ENCODE data around the gene RIPOR3. TPM values are rescaled to one million over a fixed set of nuclear protein-coding genes. Genes with fewer than 3 reads are reported as not detected.
"Not testable (repeated sequence)": the region's sequence is repeated elsewhere in the genome, so short reads cannot be mapped to it uniquely, and the experiment has no call there.

The RIPOR3 gene
- total RNA-seq, 1 experiment from 2014 or later, result 7.4 TPM

DNA sequence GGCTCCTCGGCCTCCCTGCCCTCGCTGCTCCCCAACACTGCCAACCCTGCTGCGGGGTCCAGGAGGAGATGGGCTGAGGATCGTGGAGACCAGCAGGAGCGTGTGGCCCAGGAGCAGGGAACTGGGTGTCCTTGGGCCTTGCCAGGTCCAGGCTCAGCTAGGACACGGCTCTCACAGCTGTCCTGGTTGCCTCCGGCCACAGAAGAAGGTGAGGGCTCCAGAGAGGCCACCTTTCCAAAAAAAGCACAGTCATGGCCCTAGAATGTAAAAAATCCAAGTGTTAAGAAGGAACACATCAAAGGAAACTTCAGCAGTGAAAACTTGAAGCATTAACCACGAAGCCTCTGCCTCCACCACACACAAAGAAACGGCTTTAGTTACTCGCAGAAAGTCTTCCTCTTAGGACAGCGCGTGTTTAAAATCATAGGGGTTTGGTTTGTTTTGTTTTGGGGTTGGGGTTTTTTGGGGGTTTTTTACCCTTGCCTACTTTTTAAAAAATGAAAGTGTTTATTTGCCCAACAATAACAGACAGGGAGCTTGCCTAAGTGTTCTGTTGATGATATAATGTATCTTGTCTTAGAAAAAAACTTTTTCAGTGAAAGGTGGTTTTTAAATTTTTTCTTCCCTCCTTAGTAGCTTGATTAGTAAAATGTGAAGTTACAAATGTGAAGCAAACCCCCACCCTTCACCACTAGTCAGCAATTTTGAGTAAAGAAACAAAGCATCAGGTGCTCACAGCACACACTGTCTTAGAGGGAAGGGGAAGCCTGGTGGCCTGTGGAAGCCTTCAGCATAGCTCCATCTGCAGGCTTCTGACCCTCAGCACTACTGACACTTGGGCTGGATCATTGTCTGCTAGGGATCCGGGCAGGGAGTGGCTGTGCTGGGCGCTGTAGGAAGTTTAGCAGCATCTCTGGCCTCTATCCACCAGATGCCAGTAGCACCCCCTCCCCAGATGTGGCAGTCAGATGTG is 121.2 kb downstream of the RIPOR3 start:
- in situ Hi-C loops (cut with HindIII; ENCODE audit: low sequenced_read_pairs), result no loop called here
- DNase-seq (ENCODE audit: low spot score), result no peak

DNA sequence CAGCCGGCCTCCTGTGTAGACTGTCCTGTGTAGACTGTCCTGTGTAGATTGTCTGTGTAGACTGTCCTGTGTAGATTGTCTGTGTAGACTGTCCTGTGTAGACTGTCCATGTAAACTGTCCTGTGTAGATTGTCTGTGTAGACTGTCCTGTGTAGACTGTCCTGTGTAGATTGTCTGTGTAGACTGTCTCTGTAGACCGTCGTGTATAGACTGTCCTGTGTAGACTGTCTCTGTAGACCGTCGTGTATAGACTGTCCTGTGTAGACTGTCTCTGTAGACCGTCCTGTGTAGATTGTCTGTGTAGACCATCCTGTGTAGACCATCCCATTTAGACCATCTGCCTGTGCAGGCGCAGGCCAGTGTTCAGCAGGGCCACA is 121.9 kb downstream of the RIPOR3 start:
- in situ Hi-C loops (cut with HindIII; ENCODE audit: low sequenced_read_pairs); DNase-seq (ENCODE audit: low spot score): not testable (repeated sequence)

DNA sequence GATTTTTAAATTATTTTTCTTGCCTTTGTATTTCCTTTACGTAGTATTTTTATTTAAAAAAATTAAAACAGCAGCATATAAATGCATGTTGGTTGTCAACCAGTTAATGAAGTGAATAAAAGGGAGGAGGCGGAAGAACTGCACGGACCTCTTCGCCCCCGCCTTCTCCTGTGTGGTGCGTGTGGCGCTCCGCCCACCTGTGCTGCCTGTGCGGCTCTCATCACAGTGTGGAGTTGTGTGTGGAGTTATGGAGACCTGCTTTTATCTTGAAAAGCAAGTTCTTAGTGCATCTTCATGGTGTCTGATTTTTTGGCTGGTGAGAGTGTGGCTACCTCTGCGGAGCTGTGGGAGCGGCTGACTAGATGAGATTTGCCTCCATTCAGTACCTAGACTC is 122.8 kb downstream of the RIPOR3 start:
- DNase-seq (ENCODE audit: low spot score), result no peak

DNA sequence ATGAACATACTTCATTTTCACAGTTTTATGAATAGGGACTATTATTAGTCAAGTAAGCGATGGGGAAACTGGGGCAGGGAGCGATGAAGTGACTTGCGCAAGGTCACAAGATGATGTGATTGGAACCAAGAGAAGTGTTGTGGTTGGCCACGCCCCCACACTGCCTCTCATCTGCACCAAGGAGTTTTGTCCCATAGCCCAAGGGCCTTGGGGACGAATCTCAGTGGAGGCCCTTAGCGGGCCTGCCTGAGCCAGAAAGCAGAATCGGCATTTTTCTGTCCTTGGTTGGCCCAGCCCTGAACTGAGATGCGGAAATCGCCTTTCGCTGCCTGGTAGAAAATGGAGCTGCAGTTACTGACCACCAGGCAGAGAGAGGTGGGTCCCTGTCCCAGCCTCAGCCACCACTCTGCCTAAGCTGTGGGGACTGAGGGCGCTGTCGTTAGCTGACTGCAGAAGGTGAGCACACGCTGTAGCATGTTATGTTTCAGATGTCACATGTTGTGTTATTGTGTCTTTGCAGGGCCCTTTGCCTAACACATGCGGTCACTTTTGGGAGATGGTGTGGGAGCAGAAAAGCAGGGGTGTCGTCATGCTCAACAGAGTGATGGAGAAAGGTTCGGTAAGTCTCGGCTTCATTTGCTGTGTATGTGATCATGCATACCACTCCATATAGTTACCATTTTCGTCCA is 123.3 kb downstream of the RIPOR3 start:
- in situ Hi-C loops (cut with HindIII; ENCODE audit: low sequenced_read_pairs), result no loop called here
- no peak for DNase-seq (ENCODE audit: low spot score)

More for the DNA sequence above, 122.8 kb downstream of the RIPOR3 start:
- in situ Hi-C loops (cut with HindIII; ENCODE audit: low sequenced_read_pairs), result no loop called here

DNA sequence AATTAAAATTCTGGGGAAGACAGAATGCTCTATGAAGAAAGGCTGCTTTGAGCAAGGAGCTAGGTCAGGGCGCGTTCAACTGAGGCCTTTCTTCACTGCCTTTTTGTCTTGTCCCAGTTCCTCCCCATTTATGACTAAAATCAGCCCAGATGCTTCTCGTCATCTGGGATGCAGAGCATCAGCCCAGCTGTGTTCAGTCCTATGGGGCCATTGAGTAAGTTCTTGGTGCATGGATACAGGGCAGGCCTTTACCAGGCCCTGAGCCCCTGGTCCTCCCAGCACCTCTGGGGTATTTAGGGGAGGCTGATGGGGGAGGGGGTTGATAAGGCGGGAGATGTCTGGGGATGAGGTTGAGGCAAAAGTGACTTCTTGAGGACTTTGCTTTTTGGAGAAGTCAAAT is 125.5 kb downstream of the RIPOR3 start:
- DNase-seq (ENCODE audit: low spot score), result no peak
- in situ Hi-C loops (cut with HindIII; ENCODE audit: low sequenced_read_pairs), result no loop called here

DNA sequence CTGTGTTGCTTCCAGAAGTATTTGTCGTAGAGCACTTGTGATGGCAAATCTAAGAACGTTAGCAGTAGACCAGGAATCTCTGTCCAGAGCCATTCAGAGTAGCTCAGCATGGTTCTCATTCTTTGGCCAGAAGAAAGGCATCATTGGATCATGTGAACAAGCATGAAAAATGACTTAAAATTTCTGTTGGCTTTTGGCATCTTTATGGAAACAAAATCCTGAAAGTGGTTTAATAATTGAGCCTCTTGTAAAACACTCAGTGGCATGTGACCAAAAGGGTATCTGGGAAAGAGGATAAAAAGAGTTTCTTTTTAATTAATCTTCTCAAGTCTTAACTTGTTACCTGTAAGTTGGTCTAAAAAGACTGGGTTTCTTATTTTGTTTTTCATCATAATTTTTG is 126.0 kb downstream of the RIPOR3 start:
- DNase-seq (ENCODE audit: low spot score), result no peak
- in situ Hi-C loops (cut with HindIII; ENCODE audit: low sequenced_read_pairs), result no loop called here

DNA sequence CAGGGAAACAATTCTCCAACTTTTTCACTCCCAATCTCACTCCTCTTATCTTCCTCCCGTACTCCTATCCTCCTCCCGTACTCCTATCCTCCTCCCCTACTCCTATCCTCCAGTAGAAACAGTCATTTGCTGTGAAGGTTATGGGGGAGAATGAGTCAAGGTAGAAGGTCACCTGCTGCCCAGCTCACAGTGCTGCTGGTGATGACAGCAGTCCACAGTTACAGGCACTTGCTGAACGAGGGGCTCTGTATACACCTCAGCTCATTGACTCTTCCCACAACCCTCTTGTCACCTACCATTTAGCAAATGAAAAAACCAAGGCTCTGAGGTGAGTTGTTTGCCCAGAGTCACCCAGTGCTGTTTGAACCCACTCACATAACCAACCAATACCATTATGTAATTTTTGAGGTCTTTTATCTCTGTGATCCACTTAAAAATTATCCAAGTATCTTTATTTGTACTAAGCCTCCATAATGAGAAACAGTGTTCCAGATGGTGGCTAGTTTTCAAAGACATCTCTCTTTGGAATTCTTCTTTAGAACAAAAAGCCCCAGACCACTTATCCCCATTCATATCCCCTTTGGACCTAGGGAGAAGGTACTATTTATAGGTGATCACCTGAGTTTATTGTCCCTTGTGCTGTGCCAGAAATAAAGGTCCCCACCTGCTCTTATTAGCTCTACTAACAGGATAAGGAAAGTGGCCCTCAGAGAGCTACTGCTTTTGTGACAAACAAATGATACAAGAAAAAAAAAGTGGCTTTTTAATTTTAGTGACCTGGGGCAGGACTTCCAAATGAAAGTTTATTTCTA is 128.0 kb downstream of the RIPOR3 start:
- in situ Hi-C loops (cut with HindIII; ENCODE audit: low sequenced_read_pairs), result no loop called here
- no peak for DNase-seq (ENCODE audit: low spot score)

DNA sequence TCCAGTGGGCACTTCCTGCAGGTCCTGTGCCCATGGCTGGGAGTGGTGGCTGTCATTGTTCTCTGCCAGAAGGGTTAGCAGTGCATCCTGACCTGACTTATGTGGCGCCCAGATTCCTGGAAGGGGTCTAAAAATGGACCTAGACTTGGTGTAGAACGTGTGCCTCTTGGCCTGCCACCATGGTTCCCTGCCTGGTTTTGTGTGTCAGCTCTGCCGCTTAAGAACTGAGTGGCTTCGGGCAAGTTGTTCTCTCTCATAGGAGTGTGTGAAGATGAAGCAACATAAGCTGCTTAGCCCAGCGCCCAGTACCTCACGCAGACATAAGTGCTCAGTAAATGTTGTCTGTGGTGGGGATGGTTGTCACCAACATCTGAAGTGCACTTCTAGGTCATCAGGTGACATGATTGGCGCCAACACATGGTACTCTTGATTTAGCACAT is 129.1 kb downstream of the RIPOR3 start:
- DNase-seq (ENCODE audit: low spot score), result no peak
- in situ Hi-C loops (cut with HindIII; ENCODE audit: low sequenced_read_pairs), result no loop called here

DNA sequence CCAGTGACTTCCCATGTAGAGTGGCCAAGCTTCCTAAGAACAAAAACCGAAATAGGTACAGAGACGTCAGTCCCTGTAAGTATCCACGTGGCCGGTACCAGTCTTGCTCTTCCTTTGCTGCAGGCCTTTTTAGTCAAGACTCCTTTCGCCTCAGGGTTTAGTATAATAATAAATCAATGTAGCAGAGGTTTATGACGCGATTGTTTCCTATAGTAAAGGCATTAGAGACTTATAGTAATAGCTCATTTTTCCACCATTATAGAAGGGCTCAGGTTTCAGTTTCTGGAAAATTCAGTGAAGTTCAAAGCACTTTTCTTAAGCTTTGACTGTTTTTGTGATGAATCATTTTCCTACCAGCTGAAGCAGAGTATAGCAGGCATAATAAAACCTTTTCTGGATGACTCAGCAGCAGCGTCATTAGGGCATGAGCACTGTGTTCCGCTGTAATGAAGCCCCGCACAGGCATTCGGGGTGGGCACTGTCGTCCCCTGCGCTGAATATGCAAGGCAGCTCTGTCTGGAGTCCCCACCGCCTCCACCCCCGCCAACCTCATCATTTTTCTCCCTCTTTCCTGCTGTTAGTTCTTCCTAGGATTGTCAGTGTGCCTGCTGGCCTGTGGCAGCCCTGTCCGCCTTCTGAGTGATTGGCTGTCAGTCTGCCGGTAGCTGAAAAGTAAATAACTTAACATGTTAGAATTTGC is 129.8 kb downstream of the RIPOR3 start:
- no peak for DNase-seq (ENCODE audit: low spot score)
- in situ Hi-C loops (cut with HindIII; ENCODE audit: low sequenced_read_pairs), result no loop called here

DNA sequence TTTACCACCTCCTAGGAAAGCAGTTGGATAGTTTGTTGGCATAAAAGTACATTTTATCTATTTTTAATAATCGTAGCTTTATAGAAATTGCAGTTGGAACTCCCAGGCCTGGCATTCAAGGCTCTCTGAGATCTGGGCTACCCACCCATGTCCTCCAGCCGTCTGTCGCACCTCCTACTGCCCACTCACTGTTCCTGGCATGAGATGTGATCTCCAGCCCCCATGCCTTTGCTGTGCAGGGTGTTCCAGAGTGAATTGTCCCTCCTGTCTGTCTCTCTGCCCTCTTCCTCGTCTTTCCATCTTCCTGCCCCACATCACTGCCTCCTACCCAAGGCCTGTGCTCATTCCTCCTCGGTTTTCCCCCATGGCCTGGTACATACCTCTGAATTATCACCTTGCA is 130.5 kb downstream of the RIPOR3 start:
- no peak for DNase-seq (ENCODE audit: low spot score)
- in situ Hi-C loops (cut with HindIII; ENCODE audit: low sequenced_read_pairs), result no loop called here

DNA sequence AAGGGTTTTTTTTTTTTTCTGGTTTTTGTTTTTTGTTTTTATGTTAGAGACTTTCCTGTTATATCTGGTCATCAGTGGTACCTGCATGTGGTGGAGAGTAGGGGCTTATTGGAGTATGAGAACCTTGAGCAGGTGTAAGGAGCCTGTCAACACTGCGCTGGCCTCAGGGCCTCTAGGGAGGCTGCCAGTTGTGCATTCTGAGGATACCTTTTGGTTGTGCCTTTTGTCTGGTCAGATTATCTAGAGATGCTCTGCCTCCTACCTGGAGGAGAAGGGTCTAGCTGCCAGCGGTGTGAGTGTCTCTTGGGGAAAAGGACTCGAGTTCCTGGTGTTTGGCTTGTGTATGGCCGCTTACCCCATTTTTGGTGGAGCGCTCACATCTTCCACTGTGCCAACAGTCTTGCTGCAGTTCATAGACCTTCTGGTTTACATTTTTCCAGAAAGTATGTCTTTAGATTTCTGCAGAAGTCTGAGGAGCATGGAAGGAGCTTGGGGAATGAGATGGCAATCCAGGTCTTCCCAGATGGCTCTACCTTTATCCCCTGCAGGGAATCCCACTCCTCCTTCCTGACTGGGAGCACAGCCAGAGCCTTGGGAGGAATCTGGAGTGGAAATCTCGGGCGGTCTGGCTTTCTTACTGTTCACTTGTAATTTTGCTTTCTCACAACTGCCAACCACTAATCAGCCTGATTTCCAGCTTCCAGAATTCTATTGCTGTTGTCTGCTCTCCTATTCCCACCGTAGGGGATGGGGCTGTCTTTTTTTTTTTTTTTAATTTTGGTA is 131.3 kb downstream of the RIPOR3 start:
- DNase-seq (ENCODE audit: low spot score), result peak; percentile 27
- in situ Hi-C loops (cut with HindIII; ENCODE audit: low sequenced_read_pairs), result no loop called here

DNA sequence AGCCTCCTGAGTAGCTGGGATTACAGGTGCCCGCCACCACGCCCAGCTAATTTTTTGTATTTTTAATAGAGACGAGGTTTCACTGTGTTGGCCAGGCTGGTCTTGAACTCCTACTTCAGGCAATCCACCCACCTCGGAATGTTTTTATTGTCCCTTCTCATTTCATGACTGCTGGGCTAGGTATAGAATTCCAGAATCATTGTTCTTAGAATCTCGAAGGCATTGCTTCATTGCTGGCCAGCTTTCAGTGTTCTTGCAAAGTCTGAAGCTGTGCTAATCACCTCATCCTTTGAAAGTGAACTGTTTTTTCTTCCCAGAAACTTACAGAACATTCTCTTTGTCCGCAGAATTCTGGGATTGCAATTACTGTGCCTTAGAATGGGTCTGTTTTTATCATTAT is 132.2 kb downstream of the RIPOR3 start:
- in situ Hi-C loops (cut with HindIII; ENCODE audit: low sequenced_read_pairs), result no loop called here
- no peak for DNase-seq (ENCODE audit: low spot score)

DNA sequence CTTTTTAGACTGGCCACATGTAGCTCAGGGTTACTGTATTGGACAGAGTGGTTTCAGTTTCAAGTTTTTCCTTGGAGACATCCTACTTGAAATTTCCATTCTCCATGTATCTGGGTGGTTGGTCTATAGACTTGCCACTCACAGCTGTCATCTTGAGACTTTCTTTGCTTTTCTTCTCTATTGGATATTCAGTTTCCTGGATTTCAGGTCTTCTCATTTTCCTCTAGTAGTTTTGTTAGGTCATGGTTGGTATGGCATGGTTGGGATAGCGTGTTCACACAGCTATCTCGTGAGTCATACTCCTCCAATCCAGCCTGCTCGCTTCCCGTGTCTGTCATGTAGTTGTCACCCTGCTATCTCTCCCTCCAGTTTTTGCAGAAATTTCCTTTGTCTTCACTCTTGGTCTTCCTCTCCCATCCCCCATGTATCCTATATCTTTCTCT is 132.8 kb downstream of the RIPOR3 start:
- in situ Hi-C loops (cut with HindIII; ENCODE audit: low sequenced_read_pairs), result no loop called here
- no peak for DNase-seq (ENCODE audit: low spot score)

DNA sequence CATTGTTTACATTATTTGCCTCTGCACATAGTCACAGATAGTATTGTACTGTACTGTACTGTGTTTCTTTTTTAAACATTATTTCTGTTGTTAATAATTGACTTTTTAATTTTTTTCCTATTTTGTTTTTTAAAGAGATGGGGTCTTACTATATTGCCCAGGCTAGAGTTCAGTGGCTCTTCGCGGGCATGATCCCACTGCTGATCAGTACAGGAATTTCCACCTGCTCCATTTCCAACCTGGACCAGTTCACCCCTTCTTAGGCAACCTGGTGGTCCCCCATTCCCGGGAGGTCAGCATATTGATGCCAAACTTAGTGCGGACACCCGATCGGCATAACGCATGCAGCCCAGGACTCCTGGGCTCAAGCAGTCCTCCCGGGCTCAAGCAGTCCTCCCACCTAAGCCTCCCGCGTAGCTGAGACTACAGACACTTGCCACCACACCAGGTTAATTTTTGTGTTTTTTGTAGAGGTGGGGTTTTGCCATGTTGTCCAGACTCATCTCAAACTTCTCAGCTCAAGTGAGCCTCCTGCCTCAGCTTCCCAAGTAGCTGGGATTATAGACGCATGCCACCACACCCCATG is 133.7 kb downstream of the RIPOR3 start:
- in situ Hi-C loops (cut with HindIII; ENCODE audit: low sequenced_read_pairs), result no loop called here
- DNase-seq (ENCODE audit: low spot score), result no peak

DNA sequence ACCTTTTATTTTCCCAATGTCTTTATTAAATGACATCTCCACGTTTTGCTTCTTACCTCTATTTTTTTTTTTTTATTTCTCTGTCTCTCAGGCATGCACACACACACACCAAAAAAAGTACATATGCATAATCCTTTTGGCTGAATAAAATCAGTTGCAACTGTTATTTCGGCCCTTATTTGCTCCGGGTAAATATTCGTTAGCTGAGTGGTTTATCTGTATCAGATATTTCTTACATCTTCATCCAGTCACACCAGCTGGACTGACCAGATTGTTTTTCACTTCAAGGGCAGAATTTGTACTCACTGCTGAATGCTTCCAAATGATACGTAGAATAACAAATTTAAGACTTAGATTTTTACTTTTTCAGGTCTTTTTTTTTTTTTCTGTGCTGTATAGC is 135.7 kb downstream of the RIPOR3 start:
- in situ Hi-C loops (cut with HindIII; ENCODE audit: low sequenced_read_pairs), result no loop called here
- DNase-seq (ENCODE audit: low spot score), result no peak

DNA sequence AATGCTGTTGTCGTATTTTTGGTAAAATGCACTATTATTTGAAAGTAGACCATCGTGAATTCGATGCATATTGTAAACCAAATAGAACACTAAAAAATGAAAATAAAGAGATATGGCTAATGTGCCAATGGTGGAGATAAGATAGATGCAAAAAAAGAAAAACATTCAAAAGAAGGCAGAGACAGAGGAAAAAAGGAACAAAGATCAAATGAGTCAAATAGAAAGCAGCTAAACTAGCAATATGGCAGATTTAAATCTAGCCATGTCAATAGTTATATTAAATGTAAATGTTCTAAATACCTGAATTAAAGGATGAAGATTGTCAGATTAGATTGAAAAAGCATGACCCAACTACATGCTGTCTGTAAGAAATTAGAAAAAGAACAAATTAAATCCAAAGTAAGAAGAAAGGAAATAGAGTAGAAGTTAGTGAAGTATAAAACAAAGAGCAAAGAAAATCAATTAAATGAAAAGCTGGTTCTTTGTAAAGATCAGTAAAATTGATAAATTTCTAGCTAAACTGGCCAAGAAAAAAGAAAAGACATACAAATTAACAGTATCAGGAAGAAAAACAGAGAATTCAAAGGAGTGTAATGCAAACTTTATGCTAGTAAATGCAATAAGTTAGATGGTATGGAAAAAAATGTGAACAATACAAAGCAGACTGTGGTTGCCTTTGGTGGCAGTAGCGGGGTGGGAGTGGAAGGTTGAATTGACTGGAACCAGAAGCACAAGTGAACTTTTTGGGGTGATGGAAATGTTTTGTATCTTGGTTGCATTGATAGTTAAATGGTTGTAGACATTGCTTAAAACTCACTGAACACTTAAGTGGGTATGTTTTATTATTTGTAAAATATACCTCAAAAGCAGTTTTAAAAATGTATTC is 136.4 kb downstream of the RIPOR3 start:
- in situ Hi-C loops (cut with HindIII; ENCODE audit: low sequenced_read_pairs), result no loop called here
- DNase-seq (ENCODE audit: low spot score), result no peak

DNA sequence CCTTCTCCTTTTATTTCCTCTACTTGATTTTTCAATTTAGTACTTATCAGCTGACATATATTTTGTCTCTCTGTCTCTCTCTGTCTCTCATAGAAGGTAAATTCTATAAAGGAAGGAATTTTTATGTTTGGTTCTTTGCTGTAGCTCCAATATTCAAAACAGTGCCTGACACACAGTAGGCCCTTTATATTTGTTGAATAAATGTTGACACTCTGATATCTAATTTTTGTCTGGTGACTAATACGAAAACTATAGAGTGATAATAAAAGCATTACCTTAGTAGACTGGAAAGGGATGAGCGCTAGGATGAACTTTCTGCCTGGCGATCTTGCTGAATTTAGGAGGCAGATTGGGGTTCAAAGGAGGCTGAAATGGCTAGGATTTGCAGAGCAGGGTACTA is 138.4 kb downstream of the RIPOR3 start:
- in situ Hi-C loops (cut with HindIII; ENCODE audit: low sequenced_read_pairs), result no loop called here
- DNase-seq (ENCODE audit: low spot score), result no peak
